T-helper 9 cell (primary cell): ENCODE measurements around the gene DPH7.
"Not testable (repeated sequence)": the region's sequence is repeated elsewhere in the genome, so short reads cannot be mapped to it uniquely, and the experiment has no call there.

Experiments used
- DNase-seq: peaks from one replicate; pipeline ENCODE4 v3.0.0-alpha.2; 2020

DPH7 gene

GRCh38 chr9:137516144-137516917 is 62.4 kb downstream of the DPH7 start:
- DNase-seq: no peak

GRCh38 chr9:137515338-137515724 is 63.4 kb downstream of the DPH7 start:
- DNase-seq: no peak

- DNase-seq: no peak
Measured at GRCh38 chr9:137514691-137515337, 63.9 kb downstream of the DPH7 start.

- not testable (repeated sequence) for DNase-seq
Measured at GRCh38 chr9:137513801-137514570, 64.7 kb downstream of the DPH7 start.

- DNase-seq: not testable (repeated sequence)
Measured at GRCh38 chr9:137513136-137513535, 65.6 kb downstream of the DPH7 start.

- no peak for DNase-seq
Measured at GRCh38 chr9:137511758-137512463, 66.8 kb downstream of the DPH7 start.

GRCh38 chr9:137511126-137511525 is 67.6 kb downstream of the DPH7 start:
- not testable (repeated sequence) for DNase-seq

- DNase-seq: no peak
Measured at GRCh38 chr9:137509198-137509597, 69.5 kb downstream of the DPH7 start.

GRCh38 chr9:137506702-137507171 is 72.0 kb downstream of the DPH7 start:
- no peak for DNase-seq

- DNase-seq: no peak
Measured at GRCh38 chr9:137506274-137506673, 72.5 kb downstream of the DPH7 start.

GRCh38 chr9:137505421-137506140 is 73.1 kb downstream of the DPH7 start:
- DNase-seq: no peak
